ENCODE results near the gene SMARCA2. TPM values are rescaled to one million over a fixed set of nuclear protein-coding genes. Genes with fewer than 3 reads are reported as not detected.

Gene SMARCA2
- total RNA-seq, 4 donors from 2014 or later: 84.8 to 164 (median 91.6) TPM

DNA sequence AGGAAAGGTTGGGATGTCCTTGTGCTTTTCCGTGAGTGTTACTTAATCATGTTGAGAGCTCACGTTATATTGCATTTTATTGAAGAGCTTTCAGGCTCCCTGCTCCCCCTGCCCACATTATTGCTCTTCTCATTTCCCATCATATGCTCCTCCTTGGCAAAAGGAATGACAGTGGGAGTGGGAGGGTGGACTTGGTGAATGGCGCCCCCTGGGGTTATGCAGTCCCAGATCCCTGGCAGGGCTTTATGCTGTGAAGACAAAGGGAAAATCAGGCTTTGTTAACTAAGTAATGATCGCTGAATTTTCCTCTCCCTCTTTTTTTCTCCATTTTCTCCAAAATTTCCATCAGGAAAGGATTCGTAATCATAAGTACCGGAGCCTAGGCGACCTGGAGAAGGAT is 166.6 kb downstream of the SMARCA2 start:
- TF ChIP-seq, protein P1, sequence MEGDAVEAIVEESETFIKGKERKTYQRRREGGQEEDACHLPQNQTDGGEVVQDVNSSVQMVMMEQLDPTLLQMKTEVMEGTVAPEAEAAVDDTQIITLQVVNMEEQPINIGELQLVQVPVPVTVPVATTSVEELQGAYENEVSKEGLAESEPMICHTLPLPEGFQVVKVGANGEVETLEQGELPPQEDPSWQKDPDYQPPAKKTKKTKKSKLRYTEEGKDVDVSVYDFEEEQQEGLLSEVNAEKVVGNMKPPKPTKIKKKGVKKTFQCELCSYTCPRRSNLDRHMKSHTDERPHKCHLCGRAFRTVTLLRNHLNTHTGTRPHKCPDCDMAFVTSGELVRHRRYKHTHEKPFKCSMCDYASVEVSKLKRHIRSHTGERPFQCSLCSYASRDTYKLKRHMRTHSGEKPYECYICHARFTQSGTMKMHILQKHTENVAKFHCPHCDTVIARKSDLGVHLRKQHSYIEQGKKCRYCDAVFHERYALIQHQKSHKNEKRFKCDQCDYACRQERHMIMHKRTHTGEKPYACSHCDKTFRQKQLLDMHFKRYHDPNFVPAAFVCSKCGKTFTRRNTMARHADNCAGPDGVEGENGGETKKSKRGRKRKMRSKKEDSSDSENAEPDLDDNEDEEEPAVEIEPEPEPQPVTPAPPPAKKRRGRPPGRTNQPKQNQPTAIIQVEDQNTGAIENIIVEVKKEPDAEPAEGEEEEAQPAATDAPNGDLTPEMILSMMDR (IDR thresholded peaks at IDR 0.05): no peak
- DNase-seq (ENCODE audit: low spot score) (no peak), ATAC-seq (ENCODE audit: low FRiP score) (no peak)

DNA sequence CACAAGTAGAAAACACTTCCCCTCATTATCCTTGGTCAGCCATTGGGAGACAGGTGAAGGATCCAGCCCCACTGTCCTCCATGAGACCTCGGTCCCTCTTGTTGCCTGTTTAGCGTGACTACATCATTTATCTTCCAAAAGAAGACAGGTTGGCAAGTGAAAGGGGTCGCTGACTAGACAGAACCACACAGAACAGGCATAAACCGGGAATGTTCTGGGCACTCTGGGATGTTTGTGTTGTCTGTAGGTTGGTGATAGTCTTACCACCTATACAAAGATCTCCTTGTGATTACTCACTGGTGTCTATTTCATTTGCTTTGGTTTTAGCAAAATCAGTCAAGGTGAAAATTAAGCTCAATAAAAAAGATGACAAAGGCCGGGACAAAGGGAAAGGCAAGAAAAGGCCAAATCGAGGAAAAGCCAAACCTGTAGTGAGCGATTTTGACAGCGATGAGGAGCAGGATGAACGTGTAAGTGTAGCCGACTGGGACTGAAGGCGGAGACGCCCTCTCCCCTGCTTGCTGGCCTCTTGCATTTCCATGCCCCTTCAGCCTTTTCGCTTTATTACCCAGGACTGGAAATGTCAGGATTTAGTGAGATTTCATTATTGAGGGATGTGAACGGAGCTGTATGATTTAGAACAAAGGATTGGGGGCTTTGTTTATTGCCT is 175.9 kb downstream of the SMARCA2 start:
- TF ChIP-seq, protein P1 (IDR thresholded peaks at IDR 0.05): no peak
- no peak for ATAC-seq (ENCODE audit: low FRiP score)
- no peak for DNase-seq (ENCODE audit: low spot score)

DNA sequence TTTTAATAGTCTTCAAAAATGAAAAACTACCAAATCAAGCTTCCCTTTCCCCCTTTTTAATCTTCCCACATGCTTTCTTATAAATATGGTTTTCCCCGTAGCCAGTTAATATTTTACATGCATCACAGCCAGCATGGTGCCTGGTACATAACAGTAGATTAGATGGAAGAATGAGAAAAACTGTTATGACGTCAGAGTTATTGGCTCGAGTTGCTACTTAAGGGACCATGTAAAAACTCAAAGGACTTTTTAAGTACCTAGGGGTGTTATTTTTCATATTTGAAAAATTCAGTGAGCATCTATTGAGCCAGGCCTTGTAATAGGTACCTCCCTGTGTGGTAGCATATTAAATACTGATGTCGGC is 176.4 kb downstream of the SMARCA2 start:
- no peak for DNase-seq (ENCODE audit: low spot score)
- ATAC-seq (ENCODE audit: low FRiP score): no peak
- TF ChIP-seq, protein P1 (IDR thresholded peaks at IDR 0.05): no peak

DNA sequence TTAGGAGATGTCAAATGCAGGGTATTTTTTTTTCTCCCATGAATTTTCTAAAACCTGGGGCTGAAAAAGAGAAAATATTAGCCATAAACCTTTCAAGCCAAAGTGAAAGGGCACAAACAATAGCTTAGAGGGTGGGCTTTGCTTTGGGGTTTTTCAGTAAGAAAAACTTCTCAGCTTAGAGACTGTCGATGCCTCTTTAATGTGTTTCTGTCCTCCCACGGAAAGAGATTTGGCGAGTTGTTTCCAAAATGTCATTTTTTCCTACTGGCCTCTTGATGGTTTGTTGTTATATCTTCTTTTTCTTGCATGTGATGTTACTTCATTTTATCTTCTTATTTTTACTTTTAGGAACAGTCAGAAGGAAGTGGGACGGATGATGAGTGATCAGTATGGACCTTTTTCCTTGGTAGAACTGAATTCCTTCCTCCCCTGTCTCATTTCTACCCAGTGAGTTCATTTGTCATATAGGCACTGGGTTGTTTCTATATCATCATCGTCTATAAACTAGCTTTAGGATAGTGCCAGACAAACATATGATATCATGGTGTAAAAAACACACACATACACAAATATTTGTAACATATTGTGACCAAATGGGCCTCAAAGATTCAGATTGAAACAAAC is 177.3 kb downstream of the SMARCA2 start:
- TF ChIP-seq, protein P1 (IDR thresholded peaks at IDR 0.05): no peak
- ATAC-seq (ENCODE audit: low FRiP score): no peak
- no peak for DNase-seq (ENCODE audit: low spot score)

DNA sequence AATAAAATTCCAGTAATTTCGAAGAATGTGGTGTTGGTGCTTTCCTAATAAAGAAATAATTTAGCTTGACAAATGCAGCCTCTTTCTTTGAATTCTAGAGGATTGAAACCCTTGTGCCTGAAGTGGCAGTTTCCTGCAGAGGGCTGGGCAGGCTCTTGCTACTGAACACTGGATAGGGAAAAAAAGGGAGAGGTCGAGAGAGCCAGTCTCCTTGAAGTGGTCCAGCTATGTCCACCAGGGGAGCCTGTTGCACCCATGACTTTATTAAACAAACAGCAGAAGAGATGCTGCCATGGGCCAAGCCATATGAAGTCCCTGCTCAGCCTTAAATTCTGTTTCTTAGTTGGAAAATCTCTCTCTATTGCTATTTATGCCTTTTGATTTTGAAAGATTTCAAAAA is 178.4 kb downstream of the SMARCA2 start:
- DNase-seq (ENCODE audit: low spot score) (no peak), ATAC-seq (ENCODE audit: low FRiP score) (no peak)
- TF ChIP-seq, protein P1 (IDR thresholded peaks at IDR 0.05): no peak

DNA sequence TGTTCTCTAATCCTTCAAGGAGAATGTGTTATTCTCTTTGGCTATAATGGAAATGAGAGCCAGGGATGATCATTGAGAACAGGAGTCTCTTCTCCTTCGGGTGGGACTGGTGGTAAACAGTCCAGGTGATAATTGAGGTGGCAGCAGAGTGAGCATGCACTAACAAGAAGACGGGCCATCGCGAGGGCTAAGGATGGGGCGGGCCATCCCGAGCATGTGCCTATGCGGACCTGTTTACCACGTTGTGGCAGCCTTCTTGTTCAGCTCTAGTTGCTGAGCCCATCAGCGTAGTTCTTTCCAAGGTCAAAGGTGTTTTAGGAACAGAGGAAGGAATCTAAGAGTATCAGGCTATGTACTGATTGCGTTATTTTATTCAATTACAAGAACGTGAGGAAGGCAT is 180.1 kb downstream of the SMARCA2 start:
- DNase-seq (ENCODE audit: low spot score) (no peak), ATAC-seq (ENCODE audit: low FRiP score) (no peak)
- TF ChIP-seq, protein P1 (IDR thresholded peaks at IDR 0.05): no peak

DNA sequence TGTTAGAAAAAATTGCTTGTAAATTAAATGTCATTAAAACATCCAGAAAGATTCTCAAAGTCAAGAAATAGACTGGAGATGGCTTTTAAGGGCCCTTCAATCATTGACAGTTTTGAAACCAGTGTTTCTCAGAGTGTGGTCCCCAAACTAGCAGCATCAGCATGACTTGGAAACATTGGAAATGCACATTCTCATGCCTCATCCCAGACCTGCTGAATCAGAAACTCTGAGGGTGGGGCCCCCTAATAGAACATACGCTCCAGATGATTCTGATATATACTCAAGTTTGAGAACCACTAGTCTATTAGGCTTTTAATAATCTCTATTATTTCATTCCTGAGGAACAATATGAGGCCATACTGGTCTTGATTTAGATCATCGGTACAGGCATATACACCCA is 181.6 kb downstream of the SMARCA2 start:
- TF ChIP-seq, protein P1 (IDR thresholded peaks at IDR 0.05): no peak

More for the DNA sequence above, 181.6 kb downstream of the SMARCA2 start:
- ATAC-seq (ENCODE audit: low FRiP score) (no peak), DNase-seq (ENCODE audit: low spot score) (no peak)

Data from omental fat pad (tissue), 4 donors.